Left forelimb (tissue), 1 donor: ENCODE results near the gene ZNF431.
"Not testable (repeated sequence)": the region's sequence is repeated elsewhere in the genome, so short reads cannot be mapped to it uniquely, and the experiment has no call there.

Source experiments
- DNase-seq: peaks from one replicate; pipeline ENCODE4 v3.0.0-alpha.2; 2018; ENCODE audit warnings: low spot score

The ZNF431 gene

DNA sequence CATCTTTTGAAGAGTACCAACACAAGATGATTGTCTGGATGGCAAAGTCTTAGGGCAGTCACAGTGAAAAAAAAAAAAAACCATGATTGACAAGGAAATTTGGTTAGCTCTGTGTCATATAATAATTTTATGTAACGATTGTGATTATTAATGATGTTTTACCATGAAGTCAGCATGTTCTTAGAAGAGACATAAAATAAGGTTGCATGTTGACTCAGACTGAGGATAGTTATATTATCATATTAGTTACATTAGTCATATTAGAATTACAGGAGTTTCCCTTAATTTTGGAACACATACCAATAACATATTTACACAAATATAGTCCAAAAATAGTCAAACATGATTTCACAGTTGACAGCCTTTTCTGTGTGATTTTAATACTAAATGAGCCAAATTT is 5.7 kb downstream of the ZNF431 start:
- DNase-seq: no peak

DNA sequence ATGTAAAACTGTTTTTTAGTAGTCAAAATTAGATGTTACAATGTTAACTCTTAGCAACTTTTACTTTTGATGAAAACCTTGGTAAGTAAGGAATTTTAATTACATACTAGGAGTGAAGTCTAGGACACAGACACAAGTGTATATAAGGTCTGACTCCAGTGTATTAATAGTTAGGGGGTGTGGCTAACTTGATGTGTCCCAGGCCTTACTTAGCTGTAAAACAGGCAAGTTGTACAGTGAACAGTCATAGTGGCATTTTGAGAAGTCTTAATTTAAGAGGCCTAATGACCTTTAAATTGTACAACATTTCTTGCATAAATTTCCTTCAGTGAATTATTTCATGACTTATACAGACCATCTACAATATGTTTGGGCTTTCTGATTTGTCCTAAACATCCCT is 6.8 kb downstream of the ZNF431 start:
- no peak for DNase-seq

DNA sequence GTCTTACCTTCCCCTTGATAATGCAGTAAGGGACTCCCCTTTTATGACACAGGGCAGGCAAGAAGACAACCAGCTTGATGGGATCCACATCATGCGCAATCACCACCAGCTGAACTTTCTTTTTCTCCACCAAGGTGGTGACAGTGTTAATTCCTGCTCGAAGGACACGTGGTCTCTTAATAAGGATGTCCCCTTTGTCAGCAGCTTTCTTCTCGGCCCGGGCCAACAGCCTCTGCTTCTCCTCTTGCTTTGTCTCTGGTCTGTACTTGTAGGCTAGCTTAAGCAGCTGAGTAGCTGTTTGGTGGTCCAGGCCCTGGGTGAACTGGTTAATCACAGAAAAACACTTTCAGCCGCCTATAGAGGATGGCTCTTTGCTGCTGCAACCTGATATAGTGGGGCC is 8.0 kb downstream of the ZNF431 start:
- DNase-seq: no peak

DNA sequence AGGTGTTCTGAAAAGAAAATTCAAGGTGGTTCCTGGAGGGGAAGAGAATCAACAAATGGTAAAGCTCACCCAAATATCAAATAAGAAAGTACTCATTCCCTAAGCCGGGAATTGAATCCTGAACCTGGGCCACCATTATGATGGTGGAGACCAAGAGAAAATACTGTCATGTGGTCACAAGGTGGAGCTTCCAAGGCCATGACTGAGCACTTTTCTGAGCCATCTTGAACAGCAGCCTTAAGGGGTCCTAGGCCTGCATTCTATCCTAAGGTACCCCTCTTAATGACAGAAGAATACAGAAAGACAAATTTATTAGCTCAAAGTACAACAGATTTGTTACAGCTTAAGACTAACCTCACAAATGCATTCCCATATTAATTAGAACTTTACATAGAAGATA is 9.6 kb downstream of the ZNF431 start:
- no peak for DNase-seq

DNA sequence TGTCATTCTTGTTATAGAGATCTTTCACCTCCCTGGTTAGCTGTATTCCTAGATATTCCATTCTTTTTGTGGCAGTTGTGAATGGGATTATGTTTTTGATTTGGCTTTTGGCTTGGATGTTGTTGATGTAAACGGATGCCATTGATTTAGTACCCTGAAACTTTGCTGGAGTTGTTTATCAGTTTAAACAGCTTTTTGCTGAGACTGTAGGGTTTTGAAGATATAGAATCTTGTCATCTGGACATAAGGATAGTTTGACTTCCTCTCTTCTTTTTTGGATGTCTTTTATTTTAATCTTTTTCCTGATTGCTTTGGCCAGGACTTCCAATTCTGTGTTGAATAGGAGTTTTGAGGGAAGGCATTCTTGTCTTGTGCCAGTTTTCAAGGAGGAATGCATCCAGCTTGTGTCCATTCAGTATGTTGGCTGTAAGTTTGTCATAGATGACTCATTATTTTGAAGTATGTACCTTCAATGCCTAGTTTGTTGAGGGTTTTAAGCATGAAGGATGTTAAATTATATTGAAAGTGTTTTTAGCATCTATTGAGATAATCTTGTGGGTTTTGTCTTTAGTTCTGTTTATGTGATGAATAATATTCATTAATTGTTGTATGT is 16.8 kb downstream of the ZNF431 start:
- DNase-seq: no peak

DNA sequence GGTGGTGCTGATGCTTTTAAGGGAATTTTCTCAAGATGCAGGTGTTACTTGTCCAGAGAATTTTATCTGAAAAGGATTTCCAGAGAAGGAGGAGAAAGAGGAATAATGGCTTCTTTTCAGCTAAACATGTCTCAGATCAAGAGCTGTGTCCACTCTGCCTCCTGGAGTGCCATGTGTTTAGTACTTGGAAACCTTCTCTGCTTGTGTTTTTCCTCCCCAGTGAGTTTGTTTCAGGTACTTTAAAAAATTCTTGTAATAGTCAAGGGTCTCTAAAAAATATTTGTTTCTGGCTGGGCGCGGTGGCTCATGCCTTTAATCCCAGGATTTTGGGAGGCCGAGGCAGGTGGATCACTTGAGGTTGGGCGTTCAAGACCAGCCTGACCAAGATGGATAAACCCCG is 22.7 kb downstream of the ZNF431 start:
- DNase-seq: no peak

DNA sequence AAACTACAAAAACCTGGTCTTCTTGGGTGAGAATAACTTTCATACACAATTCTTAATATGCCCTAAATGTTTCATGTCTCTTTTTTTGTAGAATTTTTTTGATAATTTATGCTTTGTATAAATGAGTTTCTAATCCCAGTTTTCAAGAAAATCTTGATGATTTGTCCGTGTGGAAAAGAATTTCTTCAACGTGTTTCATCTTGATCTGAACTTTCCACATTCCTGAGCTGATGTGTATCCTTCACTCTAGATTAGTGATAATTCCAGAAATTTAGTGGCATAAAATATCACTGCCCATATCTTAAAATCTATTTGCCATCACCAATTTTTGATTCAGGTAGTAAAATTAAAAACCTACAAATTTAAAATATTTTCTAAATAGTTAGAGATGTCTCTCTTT is 24.6 kb downstream of the ZNF431 start:
- DNase-seq: no peak

DNA sequence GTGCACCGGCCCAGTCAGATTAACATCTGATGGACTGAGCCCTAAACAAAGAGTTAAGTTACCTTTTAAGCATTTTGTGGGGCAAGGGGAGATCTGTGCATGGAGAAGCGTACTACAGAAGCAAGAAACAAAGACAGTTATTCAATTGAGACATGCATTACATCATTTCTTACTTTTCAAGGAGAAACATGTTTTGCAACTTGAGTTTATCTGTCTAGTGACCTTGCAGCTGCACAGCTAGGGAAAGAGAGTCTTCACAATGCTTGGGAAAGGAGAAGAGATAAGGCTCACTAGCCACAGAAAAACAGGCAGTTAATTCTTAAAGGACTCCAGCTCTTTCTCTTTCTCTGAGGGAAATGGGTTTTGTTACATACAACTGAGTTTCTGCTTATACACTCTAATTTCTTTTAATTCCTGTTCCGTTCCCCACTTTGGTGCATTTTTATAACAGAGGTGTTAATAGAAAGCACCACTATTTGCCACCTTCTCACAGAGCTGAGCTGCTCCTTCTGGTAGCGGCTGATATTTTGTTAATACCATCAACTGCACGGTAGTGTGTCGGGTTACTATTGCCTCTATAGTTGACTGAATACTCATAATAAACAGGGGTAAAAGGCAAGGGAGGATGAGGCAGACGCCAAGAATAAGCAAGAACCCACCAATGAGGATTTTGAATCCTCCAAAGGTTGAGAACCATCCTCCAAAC is 55.9 kb downstream of the ZNF431 start:
- DNase-seq: no peak

DNA sequence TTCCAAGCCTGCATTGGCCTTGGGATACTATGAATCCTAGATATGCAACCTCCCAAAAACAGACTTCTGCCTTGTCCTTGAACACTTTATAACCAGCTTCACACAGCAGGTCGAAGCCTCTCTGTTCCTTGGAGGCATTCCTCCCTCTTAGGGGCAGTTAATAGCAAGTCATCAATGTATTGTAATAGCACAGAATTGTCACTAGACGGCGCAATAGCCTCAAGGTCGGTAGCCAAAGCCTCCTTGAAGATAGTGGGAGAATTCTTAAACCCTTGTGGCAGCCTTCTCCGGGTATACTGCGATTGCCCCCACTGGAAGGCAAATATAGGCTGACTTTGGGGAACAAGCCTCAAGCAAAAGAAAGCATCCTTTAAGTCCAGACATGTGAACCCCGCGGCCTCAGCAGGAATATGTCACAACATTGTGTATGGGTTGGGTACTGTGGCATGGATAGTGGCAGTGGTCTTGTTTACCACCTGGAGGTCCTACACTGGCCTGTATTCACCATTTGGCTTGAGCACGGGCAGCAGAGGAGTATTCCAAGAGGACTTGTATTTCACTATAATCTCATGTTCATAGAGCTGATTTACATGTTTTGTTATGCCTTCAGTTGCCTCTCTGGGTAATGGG is 61.1 kb downstream of the ZNF431 start:
- DNase-seq: no peak

DNA sequence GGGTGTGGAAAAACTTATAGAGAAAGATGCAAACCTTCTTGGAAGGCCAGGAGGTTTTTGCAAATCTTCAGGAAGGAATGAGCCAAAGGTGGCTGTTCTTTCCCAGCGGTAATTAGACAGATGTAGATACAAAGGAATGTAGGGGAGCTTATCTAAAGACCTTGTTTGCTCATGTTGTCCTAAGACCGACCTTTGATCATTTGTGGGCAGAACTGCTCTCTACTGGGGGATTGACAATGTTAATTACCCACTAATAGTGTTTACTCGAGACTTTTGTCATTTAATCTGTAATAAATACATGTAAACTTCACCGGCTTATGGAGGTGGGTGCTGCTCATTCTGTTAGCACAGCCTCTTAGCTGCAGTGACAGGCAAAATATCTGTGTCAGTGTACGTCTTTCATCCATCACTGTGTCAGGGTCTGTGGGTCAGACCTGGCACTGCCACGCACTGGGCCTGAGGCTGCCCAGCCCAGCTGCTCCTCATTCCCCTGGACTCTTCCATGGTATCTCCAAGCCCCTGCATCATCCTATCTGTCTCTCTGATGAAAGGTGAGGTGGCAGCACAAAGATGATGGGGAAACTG is 68.3 kb downstream of the ZNF431 start:
- no peak for DNase-seq

DNA sequence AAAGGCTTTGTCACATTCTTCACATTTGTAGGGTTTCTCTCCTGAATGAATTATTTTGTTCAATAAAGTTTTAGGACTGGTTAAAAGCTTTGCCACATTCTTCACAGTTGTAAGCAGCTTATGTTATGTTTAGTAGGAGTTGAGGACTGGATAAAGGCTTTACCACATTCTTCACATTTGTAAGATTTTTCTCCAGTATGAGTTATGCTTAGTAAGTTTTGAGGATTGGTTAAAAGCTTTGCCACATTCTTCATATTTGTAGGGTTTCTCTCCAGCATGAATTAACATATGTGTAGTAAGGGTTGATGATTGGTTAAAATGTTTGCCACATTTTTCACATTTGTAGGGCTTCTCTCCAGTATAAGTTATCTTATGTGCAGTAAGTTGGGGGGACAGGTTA is 79.9 kb downstream of the ZNF431 start:
- no peak for DNase-seq

DNA sequence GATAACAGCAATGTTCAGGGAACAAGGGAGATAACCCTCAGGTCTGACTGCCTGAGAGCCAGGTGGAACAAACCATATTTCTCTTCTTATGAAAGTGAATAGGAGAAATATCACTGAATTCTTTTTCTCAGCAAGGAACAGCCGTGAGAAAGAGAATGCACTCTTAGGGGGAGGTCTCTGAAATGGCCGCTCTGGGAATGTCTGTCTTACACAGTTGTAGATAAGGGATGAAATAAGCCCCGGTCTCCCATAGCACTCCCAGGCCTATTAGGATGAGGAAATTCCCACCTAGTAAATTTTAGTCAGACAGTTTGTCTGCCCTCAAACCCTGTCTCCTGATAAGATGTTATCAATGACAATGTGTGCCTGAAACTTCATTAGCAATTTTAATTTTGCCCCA is 88.1 kb downstream of the ZNF431 start:
- DNase-seq: not testable (repeated sequence)

DNA sequence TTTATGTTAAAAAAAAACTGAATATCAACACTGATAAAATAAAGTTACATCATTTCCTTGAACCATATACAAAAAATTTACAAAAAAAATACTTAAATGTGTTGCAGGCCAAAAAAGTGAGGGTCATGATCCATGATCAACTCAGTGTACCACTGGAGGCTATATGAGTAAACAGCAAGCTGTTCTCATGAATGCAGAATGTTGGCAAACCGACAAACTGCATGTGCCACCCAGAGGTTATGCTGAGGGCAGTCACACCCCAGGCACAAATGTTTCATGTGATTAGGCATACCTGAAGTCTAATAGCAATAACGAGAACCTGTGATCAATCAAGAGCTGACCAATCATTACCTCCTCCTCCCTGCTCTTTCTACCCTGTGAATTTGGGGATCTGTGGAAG is 91.9 kb downstream of the ZNF431 start:
- DNase-seq: no peak

DNA sequence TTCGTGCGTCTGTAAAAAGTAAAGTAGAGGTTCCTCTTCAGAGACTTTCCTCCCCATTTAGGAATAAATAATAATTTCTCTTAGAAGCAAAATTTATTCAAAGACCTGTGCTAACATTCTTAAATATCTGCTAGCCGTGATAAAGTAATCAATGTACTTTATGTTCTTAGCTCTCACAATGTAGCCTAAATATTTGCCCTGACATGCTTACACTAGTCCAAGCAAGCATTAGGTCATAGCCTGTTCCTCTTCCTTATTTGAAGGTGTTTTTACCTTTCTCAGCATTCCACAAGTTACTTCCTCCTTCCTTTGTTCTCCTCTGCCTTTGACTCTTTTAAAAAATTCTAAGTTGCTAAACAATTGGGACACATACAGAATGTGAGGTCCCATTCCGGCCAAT is 94.9 kb downstream of the ZNF431 start:
- not testable (repeated sequence) for DNase-seq

DNA sequence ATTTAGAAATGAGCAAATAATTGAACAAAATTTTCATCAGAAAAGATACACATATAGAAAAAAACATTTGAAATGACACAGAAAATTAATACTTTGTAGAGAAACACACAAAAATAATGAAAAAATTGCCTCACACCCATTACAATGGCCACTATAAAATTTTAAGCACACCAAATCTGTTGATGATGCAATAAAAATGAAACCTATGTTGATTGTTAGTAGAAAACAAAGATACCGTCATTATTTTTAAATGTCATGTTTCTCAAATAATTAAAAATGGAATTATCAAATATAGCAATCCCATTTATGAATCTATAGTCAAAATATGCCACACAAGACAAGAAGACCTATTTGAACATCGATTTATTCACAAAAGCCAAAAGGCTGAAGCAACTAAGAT is 96.8 kb downstream of the ZNF431 start:
- DNase-seq: no peak
